HL-60 (cell line): ENCODE measurements around the gene RGS14.
A peak's percentile ranks its signal among the peaks of the same experiment; 100 is the strongest.

Experiments
- DNase-seq, 2 experiments: peaks; one replicate each; pipeline ENCODE4 v3.0.0-alpha.2; 2010 to 2020; ENCODE audit warnings: low read depth in 1 of 2, low spot score in 1 of 2
- H3K27ac ChIP-seq: fragments of 250-450 bp; sonication (Bioruptor Pico); replicated peaks from 2 replicates; pipeline ENCODE4 v1.5.1; 2020; ENCODE audit warnings: mild to moderate bottlenecking, moderate library complexity
- H3K27me3 ChIP-seq: fragments of 250-450 bp; sonication (Bioruptor Pico); 2 replicates; pipeline ENCODE4 v1.5.1; 2021; ENCODE audit warnings: mild to moderate bottlenecking, moderate library complexity; ENCODE audit not compliant: insufficient read depth, poor library complexity, severe bottlenecking
- H3K4me3 ChIP-seq: replicated peaks from 2 replicates; pipeline ENCODE4 v1.5.1; 2011; ENCODE audit warnings: mild to moderate bottlenecking, control low read depth, low read length; ENCODE audit not compliant: insufficient read depth
- GABPA ChIP-seq: IDR thresholded peaks from 2 replicates; pipeline ENCODE4 v1.6.1; 2012; ENCODE audit warnings: low read depth
- POLR2AphosphoS5 ChIP-seq: IDR thresholded peaks from 2 replicates; pipeline ENCODE4 v1.6.1; 2012; ENCODE audit warnings: low read depth
- SPI1 ChIP-seq: IDR thresholded peaks from 2 replicates; pipeline ENCODE4 v1.6.1; 2012; ENCODE audit warnings: low read depth, mild to moderate bottlenecking, borderline replicate concordance
- TF ChIP-seq, protein P1 (sequence below): IDR thresholded peaks from 2 replicates; pipeline ENCODE4 v1.6.1; 2012; ENCODE audit warnings: low read depth; ENCODE audit not compliant: insufficient replicate concordance
- TF ChIP-seq, protein P2 (sequence below): IDR thresholded peaks from one replicate; pipeline ENCODE4 v1.5.1; 2011; ENCODE audit warnings: low read length, control low read depth, inconsistent platforms; ENCODE audit not compliant: insufficient read depth

Gene RGS14

GRCh38 chr5:177378884-177379883 lies 21.5 kb downstream of the RGS14 start:
- no peak overlapping the region for H3K4me3 ChIP-seq
- peak in 1 of 2 experiments; percentile 20 for DNase-seq
- TF ChIP-seq, protein P1, sequence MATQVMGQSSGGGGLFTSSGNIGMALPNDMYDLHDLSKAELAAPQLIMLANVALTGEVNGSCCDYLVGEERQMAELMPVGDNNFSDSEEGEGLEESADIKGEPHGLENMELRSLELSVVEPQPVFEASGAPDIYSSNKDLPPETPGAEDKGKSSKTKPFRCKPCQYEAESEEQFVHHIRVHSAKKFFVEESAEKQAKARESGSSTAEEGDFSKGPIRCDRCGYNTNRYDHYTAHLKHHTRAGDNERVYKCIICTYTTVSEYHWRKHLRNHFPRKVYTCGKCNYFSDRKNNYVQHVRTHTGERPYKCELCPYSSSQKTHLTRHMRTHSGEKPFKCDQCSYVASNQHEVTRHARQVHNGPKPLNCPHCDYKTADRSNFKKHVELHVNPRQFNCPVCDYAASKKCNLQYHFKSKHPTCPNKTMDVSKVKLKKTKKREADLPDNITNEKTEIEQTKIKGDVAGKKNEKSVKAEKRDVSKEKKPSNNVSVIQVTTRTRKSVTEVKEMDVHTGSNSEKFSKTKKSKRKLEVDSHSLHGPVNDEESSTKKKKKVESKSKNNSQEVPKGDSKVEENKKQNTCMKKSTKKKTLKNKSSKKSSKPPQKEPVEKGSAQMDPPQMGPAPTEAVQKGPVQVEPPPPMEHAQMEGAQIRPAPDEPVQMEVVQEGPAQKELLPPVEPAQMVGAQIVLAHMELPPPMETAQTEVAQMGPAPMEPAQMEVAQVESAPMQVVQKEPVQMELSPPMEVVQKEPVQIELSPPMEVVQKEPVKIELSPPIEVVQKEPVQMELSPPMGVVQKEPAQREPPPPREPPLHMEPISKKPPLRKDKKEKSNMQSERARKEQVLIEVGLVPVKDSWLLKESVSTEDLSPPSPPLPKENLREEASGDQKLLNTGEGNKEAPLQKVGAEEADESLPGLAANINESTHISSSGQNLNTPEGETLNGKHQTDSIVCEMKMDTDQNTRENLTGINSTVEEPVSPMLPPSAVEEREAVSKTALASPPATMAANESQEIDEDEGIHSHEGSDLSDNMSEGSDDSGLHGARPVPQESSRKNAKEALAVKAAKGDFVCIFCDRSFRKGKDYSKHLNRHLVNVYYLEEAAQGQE = no peak
- no peak for TF ChIP-seq SPI1
- no peak for TF ChIP-seq GABPA
- TF ChIP-seq POLR2AphosphoS5 = no peak
- TF ChIP-seq, protein P2, sequence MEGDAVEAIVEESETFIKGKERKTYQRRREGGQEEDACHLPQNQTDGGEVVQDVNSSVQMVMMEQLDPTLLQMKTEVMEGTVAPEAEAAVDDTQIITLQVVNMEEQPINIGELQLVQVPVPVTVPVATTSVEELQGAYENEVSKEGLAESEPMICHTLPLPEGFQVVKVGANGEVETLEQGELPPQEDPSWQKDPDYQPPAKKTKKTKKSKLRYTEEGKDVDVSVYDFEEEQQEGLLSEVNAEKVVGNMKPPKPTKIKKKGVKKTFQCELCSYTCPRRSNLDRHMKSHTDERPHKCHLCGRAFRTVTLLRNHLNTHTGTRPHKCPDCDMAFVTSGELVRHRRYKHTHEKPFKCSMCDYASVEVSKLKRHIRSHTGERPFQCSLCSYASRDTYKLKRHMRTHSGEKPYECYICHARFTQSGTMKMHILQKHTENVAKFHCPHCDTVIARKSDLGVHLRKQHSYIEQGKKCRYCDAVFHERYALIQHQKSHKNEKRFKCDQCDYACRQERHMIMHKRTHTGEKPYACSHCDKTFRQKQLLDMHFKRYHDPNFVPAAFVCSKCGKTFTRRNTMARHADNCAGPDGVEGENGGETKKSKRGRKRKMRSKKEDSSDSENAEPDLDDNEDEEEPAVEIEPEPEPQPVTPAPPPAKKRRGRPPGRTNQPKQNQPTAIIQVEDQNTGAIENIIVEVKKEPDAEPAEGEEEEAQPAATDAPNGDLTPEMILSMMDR = no peak
- H3K27me3 ChIP-seq = no peaks in the 10 kb centered on the region
- no peak overlapping the region for H3K27ac ChIP-seq

- DNase-seq = no peak
- Histone ChIP-seq H3K27me3 (no peaks in the 10 kb centered on the region), H3K27ac (no peak overlapping the region), H3K4me3 (no peak overlapping the region)
- no peak for TF ChIP-seq GABPA
- TF ChIP-seq SPI1 = no peak
- TF ChIP-seq, protein P2 = no peak
- TF ChIP-seq, protein P1 = no peak
These were observed 23.0 kb downstream of the RGS14 start for GRCh38 chr5:177380805-177381126.

DNA sequence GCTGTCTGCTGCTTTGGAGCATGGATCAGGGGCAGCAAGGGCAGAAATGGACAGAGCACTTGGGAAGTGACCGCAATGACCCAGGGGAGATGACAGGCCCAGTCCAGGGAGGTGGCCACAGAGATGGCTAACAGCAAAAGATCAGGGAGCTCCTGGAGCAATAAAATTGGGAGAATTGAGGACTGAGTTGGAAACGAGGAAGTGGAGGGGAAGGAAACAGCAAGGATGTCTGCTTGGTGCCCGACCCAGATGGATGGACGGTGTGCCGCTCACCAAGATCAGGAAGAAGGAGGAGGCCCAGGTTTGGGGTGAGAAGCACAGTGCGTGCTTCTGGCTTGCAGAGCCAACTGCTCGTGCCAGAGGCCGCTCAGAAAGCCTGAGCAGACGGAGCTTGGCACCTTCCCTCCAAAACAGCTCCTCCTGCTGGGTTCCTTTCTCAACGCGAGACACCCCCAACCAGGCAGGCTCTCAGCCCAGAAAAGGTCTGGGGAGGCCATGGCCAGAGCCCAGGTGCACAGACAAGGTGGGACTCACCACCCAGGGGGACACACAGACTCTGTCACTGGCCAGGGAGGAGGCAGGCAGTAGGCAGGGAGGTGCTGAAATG lies 24.8 kb downstream of the RGS14 start:
- Histone ChIP-seq H3K4me3 (no peak overlapping the region), H3K27me3 (no peaks in the 10 kb centered on the region), H3K27ac (no peak overlapping the region)
- TF ChIP-seq, protein P1 = no peak
- TF ChIP-seq, protein P2 = peak; percentile 19
- peak; percentile 79 for TF ChIP-seq SPI1
- no peak for TF ChIP-seq POLR2AphosphoS5
- no peak for TF ChIP-seq GABPA
- peak in 1 of 2 experiments; percentile 68 for DNase-seq
